K562 (cell line): ENCODE results near the gene GNAI2. TPM values are rescaled to one million over a fixed set of nuclear protein-coding genes. Genes with fewer than 3 reads are reported as not detected.
A peak's percentile ranks its signal among the peaks of the same experiment; 100 is the strongest.

Experiments used
- ATAC-seq: fragments of 200-7000 bp; cut with Tn5 transposase; 3 replicates; pipeline ENCODE4 v1.9.1; 2020; ENCODE audit warnings: moderate library complexity
- BruUV-seq: library from RNA; stranded (reverse); fragments of 400-500 nt; replicated peaks from 2 replicates; lab custom pipeline; 2021; lab: Mats Ljungman, UMichigan
- CTCF ChIA-PET: fragments of 300-600 bp; formaldehyde crosslinking; extraction: SDS; loops from one replicate; lab custom pipeline; 2021; ENCODE audit warnings: low intra/inter-chr PET ratio; lab: Yijun Ruan, JAX
- POLR2A ChIA-PET: fragments of 300-600, 350-650 bp; sonication (Branson Sonifier 250); formaldehyde crosslinking; extraction: SDS; loops from one replicate; lab custom pipeline; 2021; ENCODE audit warnings: antibody characterized with exemption, inconsistent platforms; lab: Yijun Ruan, JAX
- DNase-seq, 4 experiments: peaks; one replicate each; pipeline versions ENCODE4 v3.0.0 to v3.0.0-alpha.2; 2011 to 2018; ENCODE audit warnings: low spot score in 3 of 4, mixed read lengths in 3 of 4; ENCODE audit errors: extremely low read depth in 1 of 4
- FAIRE-seq: peaks from 2 replicates; lab custom pipeline; 2011; peaks lifted over from hg19 to GRCh38; lab: Jason Lieb, UNC
- H2AFZ ChIP-seq: 2 replicates; pipeline ENCODE4 v1.6.0; 2011; ENCODE audit warnings: low read depth, low read length, control low read depth, inconsistent platforms
- H3K27ac ChIP-seq: fragments of 200-600 bp; 3 replicates; pipeline ENCODE4 v1.8.0; 2011; ENCODE audit warnings: low read depth, mild to moderate bottlenecking, control low read depth, inconsistent platforms, low read length, moderate library complexity, mixed read lengths; ENCODE audit errors: extremely low read depth
- H3K27me3 ChIP-seq, 2 experiments: fragments of 300-600 bp in 1 of 2; 2 replicates in 1 of 2; 3 replicates in 1 of 2; pipeline versions ENCODE4 v1.6.0 to v1.8.0; 2011; ENCODE audit warnings: inconsistent platforms in 2 of 2, low read length in 2 of 2, mild to moderate bottlenecking in 1 of 2, mixed read lengths in 1 of 2, moderate library complexity in 1 of 2; ENCODE audit not compliant: control insufficient read depth in 2 of 2, insufficient read depth in 2 of 2
- H3K36me3 ChIP-seq: fragments of 300-600 bp; 3 replicates; pipeline ENCODE4 v1.8.0; 2011; ENCODE audit warnings: mild to moderate bottlenecking, low read length, inconsistent platforms; ENCODE audit not compliant: control insufficient read depth, insufficient read depth
- H3K4me1 ChIP-seq, 2 experiments: fragments of 200-600 bp in 1 of 2; replicated peaks in 1 of 2; 2 replicates in 1 of 2; 3 replicates in 1 of 2; pipeline versions ENCODE4 v1.5.1 to v1.8.0; 2011; ENCODE audit warnings: inconsistent platforms in 2 of 2, low read length in 2 of 2, mild to moderate bottlenecking in 1 of 2, mixed read lengths in 1 of 2, moderate library complexity in 1 of 2; ENCODE audit not compliant: control insufficient read depth in 2 of 2, insufficient read depth in 2 of 2
- H3K4me2 ChIP-seq: 2 replicates; pipeline ENCODE4 v1.6.1; 2011; ENCODE audit warnings: low read length, control low read depth, inconsistent platforms, mixed read lengths; ENCODE audit not compliant: insufficient read depth
- H3K4me3 ChIP-seq: fragments of 200-600 bp; sonication (generic), shearing (Covaris generic); 2 replicates; pipeline ENCODE4 v1.5.1; 2016; ENCODE audit warnings: control low read depth, inconsistent platforms
- H3K79me2 ChIP-seq: fragments of 200-600 bp; 3 replicates; pipeline ENCODE4 v1.8.0; 2011; ENCODE audit warnings: low read length, inconsistent platforms; ENCODE audit not compliant: control insufficient read depth, insufficient read depth
- H3K9ac ChIP-seq, 2 experiments: 2 replicates each; pipeline versions ENCODE4 v1.6.0 to v1.6.1; 2011; ENCODE audit warnings: low read depth in 2 of 2, low read length in 2 of 2, control low read depth in 1 of 2, inconsistent platforms in 1 of 2, mild to moderate bottlenecking in 1 of 2, mixed read lengths in 1 of 2; ENCODE audit not compliant: insufficient read depth in 1 of 2
- H3K9me1 ChIP-seq: one replicate; pipeline ENCODE4 v1.6.0; 2011; ENCODE audit warnings: inconsistent platforms, mild to moderate bottlenecking, low read length, moderate library complexity; ENCODE audit not compliant: control insufficient read depth, insufficient read depth
- H3K9me3 ChIP-seq: replicated peaks from 2 replicates; pipeline ENCODE4 v1.5.1; 2011; ENCODE audit warnings: low read depth, low read length, inconsistent platforms; ENCODE audit not compliant: control insufficient read depth, insufficient read depth
- H4K20me1 ChIP-seq: replicated peaks from 2 replicates; pipeline ENCODE4 v1.6.1; 2011; ENCODE audit warnings: low read length, inconsistent platforms, mixed read lengths; ENCODE audit not compliant: control insufficient read depth, insufficient read depth
- HEY1 ChIP-seq: fragments of 250-450 bp; sonication (Bioruptor Pico); IDR thresholded peaks from 2 replicates; pipeline ENCODE4 v1.5.0; 2020; ENCODE audit warnings: mild to moderate bottlenecking, moderate library complexity, borderline replicate concordance
- KAT7 ChIP-seq: sonication (generic); formaldehyde crosslinking; IDR thresholded peaks from 2 replicates; pipeline ENCODE4 v1.8.0; 2022; ENCODE audit warnings: missing genetic modification reagents, mild to moderate bottlenecking, borderline replicate concordance
- RBM39 ChIP-seq: fragments of 200-400 bp; formaldehyde crosslinking; optimal IDR thresholded peaks from 2 replicates; pipeline ENCODE3; 2018; ENCODE audit warnings: low read depth, low read length
- ZBED1 ChIP-seq: IDR thresholded peaks from 2 replicates; pipeline ENCODE4 v1.6.1; 2014
- ZNF121 ChIP-seq: sonication (generic); formaldehyde crosslinking; conservative IDR thresholded peaks from 2 replicates; pipeline ENCODE4 v1.8.0; 2022; ENCODE audit warnings: missing genetic modification reagents
- ZNF197 ChIP-seq: fragments of 200-800 bp; sonication (Bioruptor generic); IDR thresholded peaks from 2 replicates; pipeline ENCODE4 v1.6.1; 2016; ENCODE audit warnings: low read depth, missing genetic modification characterization, missing compliant biosample characterization
- ZNF764 ChIP-seq: fragments of 250-450 bp; sonication (Bioruptor Pico); IDR thresholded peaks from 2 replicates; pipeline ENCODE4 v1.4.0; 2020; ENCODE audit warnings: low read depth, mild to moderate bottlenecking, moderate library complexity
- WGBS: fragments of 100-300 bp; shearing (Covaris generic); methylation state at CpG from one replicate; pipeline ENCODE4 v1.1.6; 2016; ENCODE audit warnings: low coverage, mixed read lengths; ENCODE audit not compliant: insufficient coverage; ENCODE audit errors: missing lambda C conversion rate; 5-methylcytosine and 5-hydroxymethylcytosine counted together
- in situ Hi-C: fragments of 300-500 bp; cut with MboI; formaldehyde crosslinking; loops from 4 replicates; pipeline ENCODE4 v1.15.0; 2018; ENCODE audit warnings: inconsistent platforms, mixed read lengths
- intact Hi-C: fragments of 100-400 bp; cut with micrococcal nuclease; formaldehyde crosslinking; loops from 2 replicates; pipeline ENCODE4 v1.14.2; 2022
- polyA plus RNA-seq, 8 experiments: library from polyadenylated mRNA; depleted of rRNA in 4 of 8; stranded (reverse) in 5 of 8; unstranded in 3 of 8; fragments of >200 nt; fragmentation: Nextera tagmentation in 2 of 8; fragmentation: Illumina TruSeq in 1 of 8; extraction: Ambion mirVana in 2 of 8; extraction: Trizol in 1 of 8; gene quantifications; 2 replicates each; pipeline versions ENCODE4 v1.2.1 to v1.2.3, GENCODE V29; 2011 to 2014; ENCODE audit warnings: inconsistent platforms in 1 of 8, missing spikeins in 1 of 8
- total RNA-seq, 7 experiments: library from RNA; depleted of rRNA in 6 of 7; stranded (reverse); fragments of >200 nt in 6 of 7; fragmentation: Illumina TruSeq in 2 of 7; extraction: Trizol in 2 of 7; gene quantifications; 2 replicates each; pipeline versions ENCODE4 v1.2.1 to v1.2.3, GENCODE V29; 2011 to 2021; ENCODE audit warnings: low replicate concordance in 1 of 7
- TF ChIP-seq, protein P1 (sequence below): fragments of 450-650 bp; IDR thresholded peaks from 2 replicates; pipeline ENCODE4 v1.6.1; 2016; ENCODE audit warnings: low read depth, mild to moderate bottlenecking, moderate library complexity

The GNAI2 gene
- total and polyA plus RNA-seq, 9 of the 15 experiments (the other 6 are each of a cell fraction or from before 2014, with no cell fraction given) = 1.1 to 72.2 (median 42.7) TPM

DNA sequence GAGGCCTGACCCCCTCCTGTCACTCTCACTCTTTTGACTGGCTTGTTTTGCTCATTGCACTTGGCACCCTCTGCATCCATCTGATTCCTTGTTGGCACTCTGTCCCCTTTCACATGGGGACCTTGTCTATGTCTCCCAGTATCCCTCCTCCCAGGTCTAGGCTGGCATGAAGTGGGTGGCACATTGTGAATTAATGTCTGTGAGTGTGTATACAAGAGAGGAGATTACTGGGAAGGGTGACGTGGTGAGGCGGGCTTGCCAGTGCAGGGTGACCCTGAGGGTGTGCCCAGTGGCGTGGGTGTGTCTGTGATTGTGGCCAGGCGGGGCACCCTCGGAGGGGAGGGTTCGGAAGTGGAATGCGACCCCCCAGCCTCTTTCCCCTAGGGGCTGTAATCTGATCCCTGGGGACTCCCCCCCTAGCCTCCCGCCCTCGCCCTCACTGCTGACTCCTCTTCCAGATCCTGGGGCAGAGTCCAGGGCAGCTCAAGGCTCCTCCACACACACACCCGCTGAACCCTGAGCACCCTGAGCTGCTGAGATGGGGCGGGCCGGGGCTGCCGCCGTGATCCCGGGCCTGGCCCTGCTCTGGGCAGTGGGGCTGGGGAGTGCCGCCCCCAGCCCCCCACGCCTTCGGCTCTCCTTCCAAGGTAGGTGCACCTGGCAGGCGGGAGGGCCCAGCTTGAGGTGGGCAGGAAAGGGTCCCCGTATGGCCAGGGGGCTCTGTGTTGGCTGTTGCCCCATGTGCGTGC is 32.9 kb downstream of the GNAI2 start, which contains the start of gene SEMA3B:
Gene SEMA3B, plus strand, starts transcription at position 445 of the 749 bp plus-strand sequence. Its CDS starts 94 bp downstream, at position 539.
- H2AFZ ChIP-seq = no peak within 1 kb of the TSS
- H3K27me3 ChIP-seq = no peaks in the 10 kb centered on the region
- in situ Hi-C loops (no loop called here), intact Hi-C loops (no loop called here)
- POLR2A ChIA-PET = interaction anchor here (0.5 to 1.2 kb wide), 3 partner anchors 16 to 105 kb away, joined by 3 read pairs; no protein-coding TSS in a partner anchor
- H3K4me2 ChIP-seq = no peak within 1 kb of the TSS
- peak within 1 kb of the TSS in 1 of 2 experiments; percentile 26; a peak in 2 of 4 replicates for H3K9ac ChIP-seq
- FAIRE-seq (no peak), ATAC-seq (no peak), DNase-seq (no peak)
- no peaks in the 10 kb centered on the region; the same call in 1 of the 2 replicates for H4K20me1 ChIP-seq
- 24% methylated on average over 12 of the region's 21 CpGs for WGBS
- no TSS peak for BruUV-seq
- H3K9me3 ChIP-seq = no peaks in the 10 kb centered on the region
- no peaks in the 10 kb centered on the region for H3K36me3 ChIP-seq
- CTCF ChIA-PET = interaction anchor here (0.6 kb wide), 1 partner anchor 42 kb away, joined by 3 read pairs; no protein-coding TSS in a partner anchor
- H3K4me1 ChIP-seq = peaks cover 7 to 65% of the 10 kb centered on the region in 2 experiments; a peak in 4 of 5 replicates
- H3K27ac ChIP-seq = no peak within 1 kb of the TSS
- H3K9me1 ChIP-seq = no peaks in the 10 kb centered on the region
- no peaks in the 10 kb centered on the region for H3K79me2 ChIP-seq
- TF ChIP-seq ZNF764 (no peak), ZNF197 (CRISPR knock-in tag) (no peak), RBM39 (no peak), KAT7 (CRISPR knock-in tag) (no peak), ZBED1 (no peak), ZNF121 (CRISPR knock-in tag) (0 out of 2 replicates have a peak, but pooled peaks have one; percentile 8), HEY1 (no peak)
- TF ChIP-seq, protein P1, sequence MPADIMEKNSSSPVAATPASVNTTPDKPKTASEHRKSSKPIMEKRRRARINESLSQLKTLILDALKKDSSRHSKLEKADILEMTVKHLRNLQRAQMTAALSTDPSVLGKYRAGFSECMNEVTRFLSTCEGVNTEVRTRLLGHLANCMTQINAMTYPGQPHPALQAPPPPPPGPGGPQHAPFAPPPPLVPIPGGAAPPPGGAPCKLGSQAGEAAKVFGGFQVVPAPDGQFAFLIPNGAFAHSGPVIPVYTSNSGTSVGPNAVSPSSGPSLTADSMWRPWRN = no peak
- H3K4me3 ChIP-seq = no peak within 1 kb of the TSS
